Neural crest cell (in vitro differentiated cells): ENCODE data around the gene GABRB3. TPM values are rescaled to one million over a fixed set of nuclear protein-coding genes. Genes with fewer than 3 reads are reported as not detected.

Experiments
- DNase-seq: peaks from one replicate; pipeline ENCODE4 v3.0.0; 2021; ENCODE audit warnings: low read depth, mixed read lengths, low spot score
- H3K27ac Mint-ChIP-seq: one replicate; pipeline ENCODE4 v1.8.0; 2021; ENCODE audit warnings: mild to moderate bottlenecking, mixed read lengths; ENCODE audit not compliant: unreplicated experiment
- H3K27me3 Mint-ChIP-seq: 2 replicates; pipeline ENCODE4 v1.8.0; 2021; ENCODE audit warnings: low read depth, mild to moderate bottlenecking, mixed read lengths
- H3K36me3 Mint-ChIP-seq: 2 replicates; pipeline ENCODE4 v1.8.0; 2021; ENCODE audit warnings: low read depth, mild to moderate bottlenecking, mixed read lengths
- H3K4me1 Mint-ChIP-seq: 2 replicates; pipeline ENCODE4 v1.8.0; 2021; ENCODE audit warnings: mixed read lengths
- H3K4me3 Mint-ChIP-seq: one replicate; pipeline ENCODE4 v1.8.0; 2021; ENCODE audit warnings: mild to moderate bottlenecking, mixed read lengths
- H3K9me3 Mint-ChIP-seq: 2 replicates; pipeline ENCODE4 v1.8.0; 2021; ENCODE audit warnings: mixed read lengths
- CTCF ChIP-seq: fragments of 200-600 bp; sonication (generic); conservative IDR thresholded peaks from 2 replicates; pipeline ENCODE4 v1.5.0; 2021; ENCODE audit warnings: antibody characterized with exemption, mild to moderate bottlenecking
- total RNA-seq: library from RNA; stranded (reverse); gene quantifications from 2 replicates; pipeline ENCODE4 v1.2.1, GENCODE V29; 2021

GABRB3 gene
- total RNA-seq, 1 donor from 2014 or later = 23.7 TPM

- peak; percentile 78 for DNase-seq
- no peak for TF ChIP-seq CTCF
- Mint-ChIP-seq H3K4me1 (peaks cover 28% of the 10 kb centered on the region), H3K9me3 (no peaks in the 10 kb centered on the region), H3K4me3 (peak overlapping the region; percentile 95), H3K27ac (no peak overlapping the region), H3K27me3 (peaks cover 50% of the 10 kb centered on the region), H3K36me3 (no peaks in the 10 kb centered on the region)
Measured at GRCh38 chr15:26771578-26772153, 1.2 kb downstream of the GABRB3 start.

GRCh38 chr15:26771168-26771567 lies 1.7 kb downstream of the GABRB3 start:
- no peaks in the 10 kb centered on the region for H3K9me3 Mint-ChIP-seq
- peaks cover 48% of the 10 kb centered on the region for H3K27me3 Mint-ChIP-seq
- TF ChIP-seq CTCF = no peak
- H3K4me3 Mint-ChIP-seq = peak overlapping the region; percentile 95
- no peak overlapping the region for H3K27ac Mint-ChIP-seq
- no peaks in the 10 kb centered on the region for H3K36me3 Mint-ChIP-seq
- no peak for DNase-seq
- H3K4me1 Mint-ChIP-seq = peaks cover 29% of the 10 kb centered on the region

- H3K36me3 Mint-ChIP-seq = peaks cover 2% of the 10 kb centered on the region
- H3K27ac Mint-ChIP-seq = no peak overlapping the region
- no peak for DNase-seq
- H3K27me3 Mint-ChIP-seq = peaks cover 23% of the 10 kb centered on the region
- TF ChIP-seq CTCF = no peak
- H3K4me3 Mint-ChIP-seq = no peak overlapping the region
- peaks cover 22% of the 10 kb centered on the region for H3K4me1 Mint-ChIP-seq
- H3K9me3 Mint-ChIP-seq = no peaks in the 10 kb centered on the region
Measured at GRCh38 chr15:26767169-26767670, 5.6 kb downstream of the GABRB3 start.

- DNase-seq = no peak
- H3K4me1 Mint-ChIP-seq = peaks cover 15% of the 10 kb centered on the region
- H3K27ac Mint-ChIP-seq = no peak overlapping the region
- H3K27me3 Mint-ChIP-seq = peaks cover 16% of the 10 kb centered on the region
- H3K36me3 Mint-ChIP-seq = peaks cover 2% of the 10 kb centered on the region
- H3K9me3 Mint-ChIP-seq = no peaks in the 10 kb centered on the region
- H3K4me3 Mint-ChIP-seq = no peak overlapping the region
- no peak for TF ChIP-seq CTCF
Measured at GRCh38 chr15:26766262-26766661, 6.6 kb downstream of the GABRB3 start.

GRCh38 chr15:26759986-26760385 lies 12.9 kb downstream of the GABRB3 start:
- no peak for TF ChIP-seq CTCF
- H3K36me3 Mint-ChIP-seq = peaks cover 2% of the 10 kb centered on the region
- H3K9me3 Mint-ChIP-seq = no peaks in the 10 kb centered on the region
- no peaks in the 10 kb centered on the region for H3K4me1 Mint-ChIP-seq
- DNase-seq = no peak
- H3K27me3 Mint-ChIP-seq = no peaks in the 10 kb centered on the region
- H3K4me3 Mint-ChIP-seq = no peak overlapping the region
- H3K27ac Mint-ChIP-seq = no peak overlapping the region
